Measurements from ENCODE around the gene CYB5RL.
"Not testable (repeated sequence)": the region's sequence is repeated elsewhere in the genome, so short reads cannot be mapped to it uniquely, and the experiment has no call there.

The CYB5RL gene

DNA sequence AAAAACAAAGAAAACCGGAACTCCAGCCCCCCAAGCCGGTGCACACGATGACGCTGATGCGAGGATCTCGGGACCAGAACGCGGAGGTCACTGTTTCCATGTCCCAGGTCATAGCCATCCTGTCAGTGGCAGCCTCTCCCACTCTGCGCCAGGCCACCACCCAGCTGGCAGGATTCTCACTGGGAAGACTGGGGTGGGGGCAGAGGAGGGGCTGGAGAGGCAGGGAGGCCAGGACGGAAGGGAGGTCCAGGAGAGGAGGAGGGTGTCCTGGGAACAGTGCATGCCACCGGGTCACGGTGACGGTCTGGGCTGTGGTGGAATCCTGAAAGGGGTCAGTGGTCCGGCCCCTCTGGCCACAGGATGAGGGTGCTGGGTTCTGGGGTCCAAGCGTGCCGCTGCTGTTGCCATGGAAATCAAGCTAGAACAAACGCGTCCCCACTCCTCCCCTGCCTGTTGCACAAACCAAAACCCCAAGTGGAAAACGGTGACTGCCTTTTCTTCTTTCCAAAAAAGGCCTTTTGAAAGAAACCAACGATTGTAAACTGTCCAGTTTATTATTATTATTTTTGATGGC, 26.2 kb upstream of the CYB5RL start:
- DNase-seq: no peak

DNA sequence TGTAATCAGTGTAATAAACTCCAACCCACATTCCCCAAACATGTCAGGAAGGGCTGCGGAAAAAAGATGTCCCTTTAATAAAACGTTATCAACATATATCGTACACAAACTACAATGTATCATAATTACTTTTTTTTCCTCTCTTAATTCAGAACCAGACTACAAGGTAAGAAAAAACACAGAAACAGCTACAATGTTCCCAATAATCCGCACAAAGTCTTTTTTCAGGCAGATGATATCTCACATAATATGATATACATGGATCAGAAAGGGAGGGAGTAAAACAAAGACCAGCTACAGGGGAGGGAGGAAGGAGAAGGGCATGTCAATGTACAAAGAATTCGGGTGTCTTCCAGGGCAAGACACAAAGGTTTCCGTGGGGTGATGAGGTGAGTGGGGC, 25.5 kb upstream of the CYB5RL start:
- no peak for DNase-seq

DNA sequence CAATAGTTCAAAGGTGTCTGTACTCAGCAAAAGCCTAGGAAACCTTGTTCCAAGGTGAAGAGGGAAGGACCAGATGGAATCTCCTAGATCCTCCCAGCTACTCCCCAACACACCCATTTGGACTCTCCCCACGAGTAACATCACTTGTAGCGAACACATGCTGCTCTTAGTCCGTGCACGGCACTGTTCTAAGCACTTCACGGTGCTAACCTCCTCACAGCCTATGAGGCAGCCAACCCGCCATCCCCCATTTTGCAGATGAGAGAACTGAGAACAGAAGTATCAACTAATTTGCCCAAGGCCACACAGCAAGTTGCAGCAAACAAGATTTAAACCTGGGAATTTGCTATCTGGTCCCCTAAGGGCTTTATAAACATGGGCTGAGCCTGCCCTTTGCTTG, 24.4 kb upstream of the CYB5RL start:
- no peak for DNase-seq

DNA sequence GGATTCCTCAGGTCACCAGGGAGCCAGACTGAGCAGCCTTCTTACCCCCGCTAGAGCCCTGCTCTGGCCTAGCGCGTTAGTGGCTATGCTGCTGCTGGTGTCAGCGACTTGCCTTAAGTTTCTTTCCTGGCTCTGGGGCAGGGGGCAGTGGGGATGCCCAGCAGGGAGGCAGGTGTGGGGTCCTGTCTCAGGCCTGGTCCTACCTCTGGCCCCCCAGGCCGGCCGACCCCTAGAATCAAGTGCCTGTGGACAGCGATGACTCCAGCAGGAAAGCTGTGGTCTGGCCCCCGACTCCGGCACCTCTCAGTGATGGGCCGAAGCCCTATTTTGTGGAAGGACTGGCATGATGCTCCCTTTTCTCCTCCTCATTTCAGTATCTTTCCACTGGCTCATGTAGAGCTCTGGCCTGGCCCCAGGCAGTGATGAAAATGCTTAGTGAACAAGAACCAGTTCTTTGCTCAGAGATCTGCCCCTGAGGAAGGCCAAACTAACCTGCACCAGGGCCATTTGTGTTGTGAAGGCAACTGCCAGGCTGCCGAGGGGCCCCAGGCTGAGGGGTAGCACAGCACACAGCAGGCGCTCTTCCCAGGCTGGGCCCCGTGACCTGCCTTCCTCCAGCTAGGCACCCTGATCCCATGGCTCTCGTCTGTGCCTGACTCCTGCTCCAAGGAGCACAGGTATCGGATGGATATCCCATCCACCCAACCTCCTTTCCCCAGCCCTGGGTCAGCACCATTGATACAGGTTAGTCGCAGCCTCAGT, 23.8 kb upstream of the CYB5RL start:
- DNase-seq: no peak

DNA sequence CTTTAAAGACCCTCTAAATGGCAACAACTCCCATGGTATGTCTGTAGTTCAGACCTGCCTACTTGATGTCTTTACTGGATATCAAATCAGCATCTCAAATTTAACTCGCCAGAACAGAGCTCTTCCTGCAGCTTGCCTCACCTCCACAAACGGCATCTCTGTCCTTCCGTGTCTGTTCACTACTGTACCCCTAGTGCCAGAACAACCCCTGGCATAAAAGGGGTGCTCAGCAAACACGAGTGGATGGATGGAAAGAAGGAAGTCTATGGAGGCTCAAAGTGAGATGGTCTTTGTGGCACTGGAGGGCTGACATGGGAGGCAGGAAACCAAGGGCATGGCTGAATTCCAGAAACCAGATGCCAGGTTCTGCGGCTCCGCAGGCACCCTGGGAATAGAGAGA, 22.9 kb upstream of the CYB5RL start:
- DNase-seq: no peak

DNA sequence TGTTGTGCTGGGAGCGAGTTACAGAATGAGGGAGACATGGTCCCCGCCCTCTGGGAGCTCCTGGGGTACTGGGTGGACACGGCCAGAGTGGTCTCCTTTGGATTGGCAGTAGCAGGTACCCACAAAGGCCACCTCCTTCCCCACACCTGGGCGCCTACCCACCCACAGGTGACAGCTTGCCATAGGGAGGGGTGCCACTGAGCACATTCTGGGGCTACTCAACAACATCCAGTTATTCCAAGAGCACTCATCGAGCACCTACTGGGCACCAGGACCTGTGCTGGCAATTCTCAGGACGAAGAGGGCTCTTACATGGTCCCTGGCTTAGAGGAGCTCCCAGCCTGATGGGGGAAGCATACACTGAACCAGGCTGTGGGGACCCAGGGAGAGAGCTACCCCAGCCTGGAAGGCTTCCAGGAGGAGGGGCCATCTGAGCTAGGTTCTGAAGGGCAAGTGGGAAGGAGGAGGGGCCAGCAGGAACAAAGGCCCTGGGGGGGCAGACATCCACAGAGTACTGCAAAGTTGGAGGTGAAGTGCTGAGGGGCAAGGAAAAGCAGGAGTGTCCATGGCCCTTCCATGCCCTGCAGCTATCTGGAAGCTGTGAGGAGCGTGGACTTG, 22.1 kb upstream of the CYB5RL start:
- no peak for DNase-seq

DNA sequence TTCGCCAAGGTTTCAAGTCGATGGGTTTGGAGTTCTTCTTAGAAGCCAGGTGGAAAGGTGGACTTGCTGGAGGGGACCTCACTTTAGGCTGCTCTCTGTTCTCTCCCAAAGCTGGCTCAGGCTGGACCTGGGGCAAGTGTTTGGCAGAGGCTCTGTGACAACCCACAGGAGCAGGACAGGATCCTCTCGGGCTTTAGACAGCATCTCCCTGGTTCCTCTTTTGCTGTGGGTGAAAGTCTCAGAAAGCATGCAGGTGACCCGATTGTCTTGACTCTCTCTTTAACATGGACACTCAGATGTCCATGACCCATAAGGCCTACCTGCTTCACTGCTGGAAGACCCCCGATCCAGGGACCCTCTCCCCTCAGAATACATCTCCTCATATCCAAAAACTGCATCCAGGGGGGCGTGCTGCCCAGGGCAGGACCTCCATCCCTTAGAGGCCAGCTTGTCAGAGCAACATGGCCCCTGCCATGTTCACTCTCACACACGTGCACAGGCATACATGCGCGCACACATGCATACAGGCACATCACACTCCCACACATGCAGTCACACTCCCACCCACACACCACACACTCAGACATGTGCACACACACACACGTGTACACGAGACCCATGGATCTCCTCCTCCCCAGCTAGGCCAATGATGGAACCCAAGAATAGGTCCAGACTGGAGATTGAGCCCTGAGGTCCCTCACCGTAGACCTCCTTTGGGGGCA, 21.4 kb upstream of the CYB5RL start:
- DNase-seq: no peak

DNA sequence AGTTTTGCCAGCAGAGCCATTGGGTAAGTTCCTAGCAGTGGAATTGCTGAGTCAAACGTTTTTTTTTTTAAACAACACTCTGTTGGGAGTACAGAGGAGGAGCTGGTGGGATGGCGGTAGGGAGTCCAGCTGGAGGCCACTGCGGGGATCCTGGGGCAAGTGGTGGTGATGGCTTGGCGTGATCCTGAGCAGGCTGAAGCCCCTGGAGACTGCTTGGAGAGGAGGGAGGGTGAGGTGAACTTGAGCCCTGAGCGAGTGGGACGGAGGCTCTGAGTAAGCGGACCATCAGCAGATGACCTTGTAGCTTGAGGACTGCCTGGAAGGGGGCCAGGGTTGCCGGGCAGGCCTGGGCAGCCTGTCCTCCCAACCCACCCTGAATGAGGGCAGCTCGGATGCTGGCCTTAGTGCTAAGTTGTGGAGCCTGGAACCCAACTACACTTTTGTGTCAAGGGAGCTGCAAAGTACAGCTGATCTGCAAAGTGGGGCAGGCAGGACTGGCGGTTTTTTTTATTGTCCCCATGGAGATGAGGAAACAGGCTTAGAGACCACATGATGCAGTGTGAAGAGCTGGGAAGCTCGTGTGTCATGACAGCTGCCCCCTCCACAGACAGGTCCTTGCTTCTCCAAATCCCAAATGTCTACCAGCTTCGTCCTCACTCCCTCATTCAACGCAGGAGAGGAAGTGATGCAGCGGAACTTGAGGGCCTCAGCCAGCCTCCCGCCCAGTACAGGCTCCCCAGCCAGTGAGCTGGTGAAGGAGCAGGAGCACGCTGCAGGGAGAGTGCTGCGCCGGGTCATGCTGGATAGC, 20.4 kb upstream of the CYB5RL start:
- no peak for DNase-seq

DNA sequence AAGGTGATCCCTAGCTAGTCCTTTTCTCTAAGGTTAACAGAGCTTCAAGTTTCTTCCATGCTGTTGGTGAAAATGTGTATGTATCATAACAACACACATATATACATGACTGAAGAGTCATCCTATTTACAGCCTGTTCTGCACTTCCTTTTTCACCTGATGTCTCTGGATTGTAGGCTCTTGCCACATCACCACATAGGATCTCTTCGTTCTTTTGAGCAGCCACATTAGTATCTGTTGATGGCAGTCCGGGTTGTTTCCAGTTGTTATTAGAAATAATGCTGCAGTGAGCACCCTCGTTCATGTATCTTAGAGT, 19.8 kb upstream of the CYB5RL start:
- no peak for DNase-seq

DNA sequence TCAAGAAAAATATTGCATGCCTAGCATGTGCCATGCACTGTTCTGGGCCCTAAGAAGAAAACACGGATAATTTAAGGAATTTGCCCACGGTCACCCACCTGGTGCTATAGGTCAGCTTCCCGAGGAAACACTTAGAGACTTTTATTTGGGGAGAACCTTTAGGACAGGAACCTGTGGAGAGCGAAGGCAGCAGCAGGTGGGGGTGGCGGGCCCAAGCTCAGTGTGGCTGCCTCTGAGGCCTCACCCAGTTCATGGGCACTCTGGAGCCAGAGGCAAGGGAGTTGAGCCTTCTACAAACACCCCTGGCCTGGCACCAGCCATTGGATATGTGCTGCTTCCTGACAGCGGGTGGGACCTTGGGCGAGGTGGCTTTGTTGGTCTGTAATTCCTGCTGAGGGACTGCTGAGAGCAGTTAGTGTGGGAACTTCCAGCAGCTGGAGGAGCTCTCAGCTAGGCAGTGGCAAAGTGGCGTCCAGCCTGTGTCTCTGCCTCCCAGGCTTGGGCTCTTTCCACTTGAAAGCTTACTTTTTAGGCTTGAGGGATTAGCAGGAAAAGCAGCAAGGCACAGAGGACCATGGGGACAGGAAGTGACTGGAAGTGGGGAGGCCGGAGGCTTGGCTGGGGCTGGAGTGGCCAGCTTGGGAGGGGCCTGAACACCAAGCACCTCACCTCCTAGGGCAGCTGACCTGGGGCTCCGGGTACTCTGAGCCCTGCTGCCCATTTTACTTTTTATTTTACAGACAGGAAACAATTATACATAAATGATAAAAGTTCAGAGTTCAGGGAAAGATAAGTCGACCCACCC, 19.3 kb upstream of the CYB5RL start:
- no peak for DNase-seq

DNA sequence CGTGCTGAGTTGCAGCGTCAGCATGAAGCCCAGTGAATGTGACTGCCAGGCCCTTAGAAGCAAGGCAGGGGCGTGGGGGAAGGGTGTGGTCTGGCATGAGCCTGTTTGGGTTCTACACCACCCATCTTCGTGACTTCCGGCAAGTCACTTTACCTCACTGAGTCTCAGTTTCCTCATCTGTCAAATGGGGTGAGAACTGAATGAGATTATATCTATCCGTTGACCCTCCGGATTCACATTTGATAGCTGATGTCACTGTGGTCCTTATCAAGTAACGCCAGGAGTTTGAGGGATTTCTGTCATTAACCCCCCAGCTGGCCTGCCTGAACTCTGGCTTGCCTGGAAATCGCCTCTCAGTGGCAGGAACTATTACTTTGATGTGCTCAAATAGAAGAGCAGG, 15.7 kb upstream of the CYB5RL start:
- DNase-seq: no peak

DNA sequence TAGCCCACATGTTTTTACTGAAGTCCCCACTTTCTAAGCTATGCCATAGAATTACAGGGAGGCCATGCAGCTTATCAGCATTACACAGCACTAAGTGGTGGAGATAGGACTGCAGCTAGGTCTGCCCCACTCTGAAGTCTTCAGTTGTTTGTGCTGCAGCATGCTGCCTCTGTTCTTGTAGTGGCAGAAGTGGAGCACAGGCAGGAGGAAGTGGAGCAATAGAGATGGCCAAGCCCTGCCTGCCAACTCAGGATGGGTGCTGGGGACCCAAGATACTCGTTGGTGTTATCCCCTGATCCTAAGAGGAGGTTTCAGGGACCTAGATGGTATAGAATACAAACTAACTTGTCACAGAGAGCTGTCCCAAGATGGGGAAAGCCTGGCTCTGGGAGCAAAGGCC, 13.0 kb upstream of the CYB5RL start:
- DNase-seq: no peak

DNA sequence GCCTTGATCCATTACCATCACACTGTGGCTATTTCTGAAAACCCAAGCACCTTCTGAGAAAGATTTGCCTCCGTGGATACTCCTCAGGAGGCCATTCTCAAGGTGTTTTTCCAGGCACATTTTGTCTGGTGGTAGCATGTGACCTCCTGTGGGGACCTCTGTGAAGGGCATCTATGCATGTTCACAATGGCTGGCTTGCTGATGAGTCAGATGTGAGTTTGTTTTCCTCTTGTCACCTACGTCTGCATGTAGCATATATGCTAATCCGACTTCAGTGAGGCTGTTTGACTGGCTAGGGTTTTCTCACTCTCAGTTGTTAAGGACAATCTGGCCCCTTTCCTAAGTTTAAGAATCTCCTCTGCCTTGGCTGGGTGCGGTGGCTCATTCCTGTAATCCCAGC, 8.1 kb upstream of the CYB5RL start:
- DNase-seq: not testable (repeated sequence)

DNA sequence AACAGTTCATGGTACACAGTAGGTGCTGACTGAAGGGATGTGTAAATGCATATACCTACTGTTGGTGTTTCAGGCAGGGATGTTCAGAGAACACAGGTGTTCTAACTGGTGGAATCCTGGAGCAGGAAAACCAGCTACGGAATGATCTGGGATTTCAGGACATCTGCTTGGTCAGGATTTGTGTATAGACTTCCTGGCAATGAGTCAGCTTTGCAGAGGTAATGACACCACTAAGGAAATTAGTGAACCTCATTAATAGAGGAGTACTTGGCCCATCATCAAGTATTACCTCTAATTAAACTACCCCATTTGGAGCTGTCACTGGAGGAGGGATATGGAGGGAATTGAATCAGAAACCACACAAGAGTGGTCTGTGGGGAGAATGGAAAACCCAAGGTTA, 7.5 kb upstream of the CYB5RL start:
- DNase-seq: no peak

DNA sequence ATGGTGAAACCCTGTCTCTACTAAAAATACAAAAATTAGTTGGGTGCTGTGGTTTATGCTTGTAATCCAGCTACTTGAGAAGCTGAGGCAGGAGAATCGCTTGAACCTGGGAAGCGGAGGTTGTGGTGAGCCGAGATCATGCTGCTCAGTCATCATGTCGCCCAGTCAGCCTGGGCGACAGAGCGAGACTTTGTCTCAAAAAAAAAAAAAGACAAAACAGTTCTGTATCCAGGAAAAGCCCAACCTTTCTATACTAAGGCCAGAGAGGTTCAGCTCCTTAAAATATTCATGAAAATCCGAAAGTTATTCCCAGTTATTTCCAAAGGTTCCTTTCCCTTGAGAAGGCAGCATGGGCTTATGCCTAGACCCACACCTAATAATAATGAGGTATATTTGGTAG, 4.4 kb upstream of the CYB5RL start:
- no peak for DNase-seq

DNA sequence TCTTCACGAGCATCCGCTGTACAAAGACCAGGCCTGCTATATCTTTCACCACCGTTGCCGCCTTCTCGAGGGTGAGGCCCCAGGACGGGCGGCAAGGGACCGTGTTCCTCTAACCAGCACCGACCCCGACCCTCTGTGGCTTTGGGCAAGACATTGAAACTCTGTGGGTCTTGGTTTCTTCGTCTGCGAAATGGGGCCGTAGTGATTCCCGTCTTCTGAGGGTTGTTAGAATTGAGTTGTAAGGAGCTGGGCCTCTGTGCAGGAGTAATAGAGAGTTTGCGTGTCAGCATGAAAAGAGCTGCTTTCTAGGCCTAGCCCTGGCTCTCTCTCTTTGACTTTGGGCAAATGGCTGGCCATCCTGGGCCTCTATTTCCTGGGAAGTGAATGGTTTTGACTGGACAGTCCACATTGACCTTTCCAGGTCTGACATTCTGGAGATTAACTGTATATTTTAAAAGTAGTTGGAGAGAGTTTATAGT, 728 bp upstream of the CYB5RL start:
- DNase-seq: peak in 1 of 2 donors; percentile 31

DNA sequence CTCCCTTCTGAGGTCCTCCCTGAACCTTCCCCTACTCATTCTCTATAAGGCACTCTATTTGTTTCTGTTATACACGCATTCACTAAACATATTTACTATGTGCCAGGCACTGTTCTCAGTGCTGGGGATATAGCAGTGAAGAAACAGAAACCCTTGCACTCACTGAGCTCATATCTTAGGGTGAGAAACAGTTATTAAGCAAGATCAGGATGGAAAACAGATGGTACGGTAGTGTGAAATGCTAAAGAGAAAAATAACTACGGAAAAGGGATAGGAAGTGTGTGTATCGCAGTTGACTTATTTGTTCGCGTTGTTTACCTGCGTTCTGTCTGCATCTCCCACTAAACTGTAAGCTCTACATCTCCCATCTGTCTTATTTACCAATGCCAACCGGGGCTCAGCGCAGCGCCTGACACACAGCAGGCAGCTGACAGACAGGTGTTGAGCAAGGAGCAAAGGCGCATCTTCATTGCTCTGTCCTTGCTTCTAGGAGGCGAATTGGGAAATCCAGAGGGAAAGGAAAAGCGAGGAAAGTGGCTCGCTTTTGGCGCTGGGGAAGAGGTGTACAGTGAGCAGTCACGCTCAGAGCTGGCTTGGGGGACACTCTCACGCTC, 572 bp downstream of the CYB5RL start:
- no peak for DNase-seq

DNA sequence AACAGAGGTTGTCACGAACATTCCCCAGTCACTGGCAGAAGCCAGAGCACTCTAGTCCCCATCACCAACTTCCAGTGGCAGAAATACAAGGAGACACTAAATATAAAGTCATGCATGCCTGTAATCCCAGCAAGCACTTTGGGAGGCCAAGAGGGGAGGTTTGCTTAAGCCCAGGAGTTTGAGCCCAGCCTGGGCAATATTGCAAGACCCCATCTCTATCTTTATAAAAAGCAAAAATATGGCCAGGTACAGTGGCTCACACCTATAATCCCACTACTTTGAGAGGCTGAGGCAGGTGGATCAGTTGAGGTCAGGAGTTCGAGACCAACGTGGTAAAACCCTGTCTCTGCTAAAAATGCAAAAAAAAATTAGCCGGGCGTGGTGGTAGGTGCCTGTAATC, 6.4 kb downstream of the CYB5RL start:
- no peak for DNase-seq

DNA sequence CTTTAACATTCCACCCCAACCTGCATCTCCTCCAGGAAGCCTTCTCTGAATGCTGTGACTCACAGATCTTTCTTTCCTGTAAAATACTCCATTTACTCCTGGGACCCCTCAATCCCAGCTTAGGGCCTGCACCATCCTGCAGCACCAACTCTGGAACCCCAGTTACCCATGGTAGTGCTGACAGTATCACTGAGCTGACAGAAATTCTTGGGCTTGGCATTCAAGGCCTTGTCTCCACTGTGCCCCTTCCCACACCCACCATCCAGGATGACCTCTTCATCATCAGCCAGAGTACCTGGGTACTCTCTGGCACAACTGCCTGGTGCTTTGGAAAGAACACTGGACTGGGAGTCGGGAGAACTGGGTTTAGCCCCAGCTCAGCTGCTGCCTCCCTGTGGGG, 8.3 kb downstream of the CYB5RL start:
- no peak for DNase-seq

DNA sequence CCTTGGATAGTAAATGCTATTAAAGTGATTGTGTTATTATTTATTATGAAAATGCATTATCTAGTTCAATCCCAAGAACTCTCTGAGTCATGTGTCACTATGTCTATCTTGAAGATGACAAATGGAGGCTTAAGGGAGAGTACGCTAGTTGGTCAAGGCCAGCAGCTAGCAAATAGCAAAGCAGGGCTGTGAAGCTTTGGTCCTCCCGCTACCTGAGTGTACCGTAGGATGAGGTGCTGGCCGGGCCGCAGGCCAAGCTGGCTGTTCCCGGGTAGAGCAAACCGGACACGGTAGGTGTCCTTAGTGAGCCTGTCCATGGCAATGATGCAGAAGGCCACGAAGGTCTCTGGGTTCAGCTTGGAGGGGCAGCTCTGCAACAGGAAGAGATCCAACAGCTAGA, 9.3 kb downstream of the CYB5RL start:
- DNase-seq: no peak

DNA sequence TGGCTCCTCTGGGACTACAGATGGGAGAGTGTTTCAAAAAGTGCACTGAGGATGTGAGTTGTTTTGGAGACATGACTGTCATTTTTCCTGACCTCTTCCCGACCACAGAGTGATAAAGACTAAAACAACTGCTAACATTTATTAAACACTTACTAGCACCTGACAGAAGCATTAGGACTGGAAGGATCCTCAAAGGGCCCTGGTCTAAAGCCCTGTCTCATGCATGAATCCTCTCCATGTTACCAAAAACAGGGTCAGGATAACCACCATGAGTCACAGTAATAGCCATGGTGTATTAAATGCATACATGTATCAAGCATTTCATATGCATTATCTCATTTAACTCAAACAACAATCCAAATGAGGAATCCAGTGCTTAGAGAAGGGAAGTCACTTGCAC, 11.5 kb downstream of the CYB5RL start:
- DNase-seq: no peak

DNA sequence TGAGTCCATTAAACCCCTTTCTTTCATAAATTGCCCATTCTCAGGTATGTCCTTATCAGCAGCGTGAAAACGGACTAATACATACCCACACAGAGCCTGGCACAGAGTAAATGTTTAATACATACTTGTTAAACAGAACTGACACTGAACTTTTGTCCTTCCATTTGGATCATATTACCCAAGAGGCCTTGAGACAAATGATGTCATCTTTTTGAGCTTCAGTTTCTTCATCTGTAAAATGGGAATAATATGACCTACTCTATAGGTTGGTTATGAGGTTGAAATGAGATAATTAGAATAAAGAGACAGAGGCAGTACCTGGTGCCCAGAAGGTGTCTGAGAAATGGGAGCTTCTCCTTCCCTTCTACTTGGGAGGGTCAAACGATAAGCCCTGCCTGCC, 13.8 kb downstream of the CYB5RL start:
- DNase-seq: no peak
